RWPE2 (cell line): Measurements from ENCODE around the gene SLC16A5.
"Not testable (repeated sequence)": the region's sequence is repeated elsewhere in the genome, so short reads cannot be mapped to it uniquely, and the experiment has no call there.

Experiments
- ATAC-seq: fragments of 200-7000 bp; cut with Tn5 transposase; 3 replicates; pipeline ENCODE4 v1.9.1; 2021; ENCODE audit warnings: low read depth
- DNase-seq: peaks from one replicate; pipeline ENCODE4 v3.0.0-alpha.2; 2020; ENCODE audit warnings: low spot score
- H3K27ac ChIP-seq: fragments of 450-650 bp; 2 replicates; pipeline ENCODE4 v1.5.1; 2017; ENCODE audit warnings: mild to moderate bottlenecking; ENCODE audit not compliant: poor library complexity, severe bottlenecking
- H3K27me3 ChIP-seq: fragments of 250-450 bp; sonication (Bioruptor Pico); 2 replicates; pipeline ENCODE4 v1.5.1; 2021; ENCODE audit warnings: mild to moderate bottlenecking, moderate library complexity; ENCODE audit not compliant: insufficient read depth, poor library complexity, severe bottlenecking
- H3K36me3 ChIP-seq: fragments of 250-450 bp; sonication (Bioruptor Pico); 2 replicates; pipeline ENCODE4 v1.5.1; 2020; ENCODE audit warnings: low read depth, mild to moderate bottlenecking, moderate library complexity
- H3K4me1 ChIP-seq: fragments of 250-450 bp; sonication (Bioruptor Pico); 2 replicates; pipeline ENCODE4 v1.5.1; 2021; ENCODE audit warnings: mild to moderate bottlenecking, moderate library complexity; ENCODE audit not compliant: insufficient read depth, poor library complexity, severe bottlenecking
- H3K4me3 ChIP-seq: fragments of 250-450 bp; sonication (Bioruptor Pico); 2 replicates; pipeline ENCODE4 v1.5.1; 2021; ENCODE audit warnings: mild to moderate bottlenecking, moderate library complexity; ENCODE audit not compliant: severe bottlenecking
- H3K9me3 ChIP-seq: fragments of 250-450 bp; sonication (Bioruptor Pico); 2 replicates; pipeline ENCODE4 v1.5.1; 2021; ENCODE audit warnings: mild to moderate bottlenecking, moderate library complexity; ENCODE audit not compliant: severe bottlenecking
- TF ChIP-seq, protein P1 (sequence below): fragments of 450-650 bp; IDR thresholded peaks from one replicate; pipeline ENCODE4 v1.5.1; 2017; ENCODE audit warnings: mild to moderate bottlenecking, moderate library complexity; ENCODE audit not compliant: poor library complexity, severe bottlenecking

The SLC16A5 gene

DNA sequence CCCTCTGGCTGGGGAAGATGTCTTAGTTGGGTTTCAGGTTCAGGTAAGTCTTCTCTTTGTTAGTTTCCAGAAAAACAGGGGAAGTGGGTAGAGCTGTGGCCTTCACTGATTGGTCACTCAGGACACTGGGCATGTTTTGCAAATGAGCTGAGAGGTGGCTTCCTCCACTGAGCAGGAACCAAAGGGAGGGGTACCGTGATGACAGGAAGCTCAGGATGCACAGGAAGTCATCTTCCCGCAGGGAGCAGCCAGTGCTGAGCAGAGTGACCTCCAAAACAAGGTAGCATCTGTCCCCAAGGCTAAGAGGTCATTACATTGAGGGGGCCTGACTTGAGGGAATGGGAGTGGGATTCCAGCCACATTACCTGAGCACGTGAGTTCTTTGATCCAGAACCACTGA, 38.2 kb downstream of the SLC16A5 start:
- Histone ChIP-seq H3K27ac (peak overlapping the region; percentile 97), H3K27me3 (no peaks in the 10 kb centered on the region), H3K4me3 (no peak overlapping the region), H3K36me3 (peaks cover 15% of the 10 kb centered on the region), H3K4me1 (peaks cover 29% of the 10 kb centered on the region), H3K9me3 (no peaks in the 10 kb centered on the region)
- TF ChIP-seq, protein P1, sequence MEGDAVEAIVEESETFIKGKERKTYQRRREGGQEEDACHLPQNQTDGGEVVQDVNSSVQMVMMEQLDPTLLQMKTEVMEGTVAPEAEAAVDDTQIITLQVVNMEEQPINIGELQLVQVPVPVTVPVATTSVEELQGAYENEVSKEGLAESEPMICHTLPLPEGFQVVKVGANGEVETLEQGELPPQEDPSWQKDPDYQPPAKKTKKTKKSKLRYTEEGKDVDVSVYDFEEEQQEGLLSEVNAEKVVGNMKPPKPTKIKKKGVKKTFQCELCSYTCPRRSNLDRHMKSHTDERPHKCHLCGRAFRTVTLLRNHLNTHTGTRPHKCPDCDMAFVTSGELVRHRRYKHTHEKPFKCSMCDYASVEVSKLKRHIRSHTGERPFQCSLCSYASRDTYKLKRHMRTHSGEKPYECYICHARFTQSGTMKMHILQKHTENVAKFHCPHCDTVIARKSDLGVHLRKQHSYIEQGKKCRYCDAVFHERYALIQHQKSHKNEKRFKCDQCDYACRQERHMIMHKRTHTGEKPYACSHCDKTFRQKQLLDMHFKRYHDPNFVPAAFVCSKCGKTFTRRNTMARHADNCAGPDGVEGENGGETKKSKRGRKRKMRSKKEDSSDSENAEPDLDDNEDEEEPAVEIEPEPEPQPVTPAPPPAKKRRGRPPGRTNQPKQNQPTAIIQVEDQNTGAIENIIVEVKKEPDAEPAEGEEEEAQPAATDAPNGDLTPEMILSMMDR = no peak
- no peak for DNase-seq
- ATAC-seq = no peak

DNA sequence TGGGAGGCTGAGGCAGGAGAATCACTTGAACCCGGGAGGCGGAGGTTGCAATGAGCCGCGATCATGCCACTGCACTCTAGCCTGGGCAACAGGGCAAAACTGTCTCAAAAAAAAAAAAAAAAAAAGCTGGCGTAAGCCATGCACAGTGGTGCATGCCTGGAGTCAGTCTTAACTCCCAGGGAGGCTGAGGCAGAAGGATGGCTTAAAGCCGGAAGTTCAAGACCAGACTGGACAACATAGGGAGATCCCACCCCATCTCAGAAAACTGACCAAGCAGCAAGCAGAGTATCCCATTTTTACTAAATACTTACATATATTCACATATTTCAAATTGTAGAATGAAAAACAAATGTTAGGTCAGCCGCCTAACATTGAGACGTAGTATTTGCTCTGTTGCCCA, 39.2 kb downstream of the SLC16A5 start:
- H3K4me3 ChIP-seq = no peak overlapping the region
- TF ChIP-seq, protein P1 = no peak
- H3K27ac ChIP-seq = peak overlapping the region; percentile 87
- H3K27me3 ChIP-seq = no peaks in the 10 kb centered on the region
- no peak for DNase-seq
- peaks cover 15% of the 10 kb centered on the region for H3K36me3 ChIP-seq
- H3K9me3 ChIP-seq = no peaks in the 10 kb centered on the region
- peaks cover 29% of the 10 kb centered on the region for H3K4me1 ChIP-seq
- no peak for ATAC-seq

DNA sequence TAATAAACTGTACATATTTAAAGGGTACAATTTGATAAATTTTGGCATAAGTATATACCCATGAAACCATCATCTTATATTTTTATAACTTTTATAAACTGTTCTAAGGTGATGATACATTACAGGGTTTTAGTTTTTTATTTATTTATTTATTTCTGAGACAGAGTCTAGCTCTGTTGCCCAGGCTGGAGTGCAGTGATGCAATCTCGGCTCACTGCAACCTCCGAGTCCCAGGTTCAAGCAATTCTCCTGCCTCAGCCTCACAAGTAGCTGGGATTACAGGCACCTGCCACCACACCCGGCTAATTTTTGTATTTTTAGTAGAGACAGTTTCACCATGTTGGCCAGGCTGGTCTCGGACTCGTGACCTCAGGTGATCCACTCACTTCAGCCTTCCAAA, 40.2 kb downstream of the SLC16A5 start:
- Histone ChIP-seq H3K4me1 (peaks cover 33% of the 10 kb centered on the region), H3K36me3 (peaks cover 21% of the 10 kb centered on the region), H3K27ac (peak overlapping the region; percentile 87)
- DNase-seq, H3K4me3 ChIP-seq, H3K9me3 ChIP-seq, H3K27me3 ChIP-seq, ATAC-seq: not testable (repeated sequence)

DNA sequence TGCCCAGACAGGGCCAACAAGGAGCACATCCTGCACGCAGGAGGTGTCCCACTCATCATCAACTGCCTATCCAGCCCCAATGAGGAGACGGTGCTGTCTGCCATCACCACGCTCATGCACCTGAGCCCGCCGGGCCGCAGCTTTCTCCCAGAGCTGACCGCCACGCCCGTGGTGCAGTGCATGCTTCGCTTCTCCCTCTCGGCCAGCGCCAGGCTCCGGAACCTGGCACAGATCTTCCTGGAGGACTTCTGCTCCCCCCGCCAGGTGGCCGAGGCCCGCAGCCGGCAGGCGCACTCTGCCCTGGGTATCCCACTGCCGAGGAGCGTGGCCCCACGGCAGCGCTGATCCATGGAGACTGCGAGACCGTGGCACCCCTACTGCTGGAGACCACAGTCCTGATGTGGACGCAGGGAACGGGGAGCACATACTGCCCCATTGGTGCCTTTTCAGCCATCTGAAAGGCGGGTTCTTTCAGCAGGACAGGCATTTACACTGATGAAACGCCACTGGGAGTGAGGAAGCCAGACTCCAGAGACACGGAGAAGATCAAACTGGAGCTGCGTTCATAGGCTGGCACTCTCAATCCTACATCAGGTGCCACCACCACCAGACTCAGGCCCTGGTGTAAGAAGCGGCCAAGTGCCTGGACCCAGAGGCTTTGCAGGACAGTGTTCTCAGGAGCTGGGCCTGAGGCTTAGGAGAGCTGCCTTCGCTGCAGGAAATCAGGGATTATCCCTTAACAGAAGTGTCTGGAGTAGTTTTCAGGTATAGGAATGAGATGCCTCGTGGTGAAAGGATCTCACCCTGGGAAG, 41.1 kb downstream of the SLC16A5 start:
- TF ChIP-seq, protein P1 = no peak
- H3K9me3 ChIP-seq = no peaks in the 10 kb centered on the region
- no peak overlapping the region for H3K4me3 ChIP-seq
- peaks cover 21% of the 10 kb centered on the region for H3K36me3 ChIP-seq
- ATAC-seq = no peak
- DNase-seq = no peak
- no peaks in the 10 kb centered on the region for H3K27me3 ChIP-seq
- peaks cover 28% of the 10 kb centered on the region for H3K4me1 ChIP-seq
- H3K27ac ChIP-seq = peak overlapping the region; percentile 87

DNA sequence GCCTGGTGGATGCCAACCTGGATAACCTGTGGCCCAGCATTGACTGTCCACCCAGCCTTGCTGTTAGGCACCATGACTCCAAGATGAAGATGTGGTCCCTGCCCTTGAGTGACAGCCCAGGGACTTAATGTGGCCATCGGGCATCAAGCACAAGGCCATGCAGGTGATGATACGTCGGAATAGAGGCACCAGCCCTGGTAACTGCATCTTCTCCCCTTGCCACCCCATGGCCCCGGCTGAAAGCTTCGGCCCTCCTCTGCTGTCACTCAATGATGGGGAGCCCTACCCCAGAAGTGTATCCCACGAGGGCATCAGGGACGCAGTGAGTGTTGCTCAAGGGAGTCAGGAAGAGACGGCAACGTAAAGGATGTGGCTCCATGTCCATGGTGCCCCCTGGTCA, 41.8 kb downstream of the SLC16A5 start:
- Histone ChIP-seq H3K4me1 (peaks cover 23% of the 10 kb centered on the region), H3K27me3 (no peaks in the 10 kb centered on the region), H3K27ac (peak overlapping the region; percentile 87), H3K9me3 (no peaks in the 10 kb centered on the region), H3K4me3 (no peak overlapping the region), H3K36me3 (peaks cover 21% of the 10 kb centered on the region)
- ATAC-seq = no peak
- no peak for DNase-seq
- TF ChIP-seq, protein P1 = no peak
